Lower leg skin (tissue), 3 donors: ENCODE measurements around the gene CREB3L4.

Source experiments
- POLR2A ChIP-seq, 2 donors: fragments of 450-650 bp; IDR thresholded peaks; one replicate each; pipeline ENCODE4 v1.6.1; 2016 to 2017; ENCODE audit warnings: antibody characterized with exemption in 2 of 2, mild to moderate bottlenecking in 1 of 2, moderate library complexity in 1 of 2
- TF ChIP-seq, protein P1 (sequence below), 3 donors: fragments of 450-650 bp; IDR thresholded peaks; one replicate each; pipeline ENCODE4 v1.5.1; 2016; ENCODE audit warnings: antibody characterized with exemption in 3 of 3, mild to moderate bottlenecking in 3 of 3, moderate library complexity in 2 of 3

- TF ChIP-seq, protein P1, sequence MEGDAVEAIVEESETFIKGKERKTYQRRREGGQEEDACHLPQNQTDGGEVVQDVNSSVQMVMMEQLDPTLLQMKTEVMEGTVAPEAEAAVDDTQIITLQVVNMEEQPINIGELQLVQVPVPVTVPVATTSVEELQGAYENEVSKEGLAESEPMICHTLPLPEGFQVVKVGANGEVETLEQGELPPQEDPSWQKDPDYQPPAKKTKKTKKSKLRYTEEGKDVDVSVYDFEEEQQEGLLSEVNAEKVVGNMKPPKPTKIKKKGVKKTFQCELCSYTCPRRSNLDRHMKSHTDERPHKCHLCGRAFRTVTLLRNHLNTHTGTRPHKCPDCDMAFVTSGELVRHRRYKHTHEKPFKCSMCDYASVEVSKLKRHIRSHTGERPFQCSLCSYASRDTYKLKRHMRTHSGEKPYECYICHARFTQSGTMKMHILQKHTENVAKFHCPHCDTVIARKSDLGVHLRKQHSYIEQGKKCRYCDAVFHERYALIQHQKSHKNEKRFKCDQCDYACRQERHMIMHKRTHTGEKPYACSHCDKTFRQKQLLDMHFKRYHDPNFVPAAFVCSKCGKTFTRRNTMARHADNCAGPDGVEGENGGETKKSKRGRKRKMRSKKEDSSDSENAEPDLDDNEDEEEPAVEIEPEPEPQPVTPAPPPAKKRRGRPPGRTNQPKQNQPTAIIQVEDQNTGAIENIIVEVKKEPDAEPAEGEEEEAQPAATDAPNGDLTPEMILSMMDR (IDR thresholded peaks at IDR 0.05): no peak
- no peak for TF ChIP-seq POLR2A (IDR thresholded peaks at IDR 0.05)
Measured at GRCh38 chr1:153985341-153985912, 17.7 kb downstream of the CREB3L4 start.
